ENCODE results near the gene TSPAN9.

Gene TSPAN9

GRCh38 chr12:3103806-3104205, 26.6 kb downstream of the TSPAN9 start:
- no peak for DNase-seq

GRCh38 chr12:3105690-3106479, 28.7 kb downstream of the TSPAN9 start:
- DNase-seq, result no peak

DNA sequence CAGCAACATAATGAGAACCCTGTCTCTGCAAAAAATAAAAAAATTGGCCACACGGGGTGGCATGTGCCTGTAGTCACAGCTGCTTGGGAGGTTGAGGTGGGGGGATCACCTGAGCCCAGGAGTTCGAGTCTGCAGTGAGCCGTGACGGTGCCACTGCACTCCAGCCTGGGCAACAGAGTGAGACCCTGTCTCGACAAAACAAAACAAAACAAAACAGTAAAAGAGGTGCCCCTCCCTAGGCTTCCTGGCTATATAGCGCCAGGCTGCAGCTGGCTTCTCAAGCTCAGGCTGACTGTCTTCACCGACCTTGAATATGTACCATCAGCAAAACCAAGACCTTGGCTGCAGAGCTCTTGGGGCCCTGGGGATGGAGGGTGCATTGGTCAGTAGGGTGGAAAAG, 29.4 kb downstream of the TSPAN9 start:
- no peak for DNase-seq

GRCh38 chr12:3107071-3107583, 29.9 kb downstream of the TSPAN9 start:
- no peak for DNase-seq

- DNase-seq, result no peak
Measured at GRCh38 chr12:3107954-3108353, 30.8 kb downstream of the TSPAN9 start.

GRCh38 chr12:3110578-3110977, 33.4 kb downstream of the TSPAN9 start:
- DNase-seq, result no peak

DNA sequence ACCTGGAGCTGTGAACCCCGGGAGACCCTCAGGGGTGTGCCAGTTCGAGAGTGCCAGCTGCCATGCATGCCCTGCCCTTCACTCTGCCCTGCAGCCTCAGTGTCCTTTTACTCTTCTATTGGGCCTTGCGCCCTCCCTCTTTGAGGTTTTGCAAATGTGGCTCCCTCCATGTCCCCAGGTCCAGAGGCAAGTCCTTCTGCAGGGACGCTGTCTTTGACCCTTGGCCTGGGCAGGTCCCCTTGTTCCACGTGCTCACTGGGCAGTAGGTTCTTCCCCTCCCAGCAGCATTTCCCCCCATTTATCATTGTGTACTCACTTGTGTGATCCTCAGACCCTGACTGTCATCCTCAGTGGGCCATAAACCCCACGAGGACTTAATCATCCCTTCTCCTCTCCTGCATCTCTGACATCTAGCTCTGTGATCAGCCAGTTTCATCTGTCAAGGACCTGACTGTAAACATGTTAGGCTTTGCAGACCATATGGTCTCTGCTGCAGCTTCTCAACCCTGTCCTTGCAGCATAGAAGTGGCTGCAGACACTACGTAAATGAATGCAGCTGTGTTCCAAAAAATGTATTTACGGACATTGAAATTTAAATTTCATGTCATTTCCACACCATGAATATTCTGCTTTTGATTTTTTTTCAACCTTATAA, 36.6 kb downstream of the TSPAN9 start:
- no peak for DNase-seq

- no peak for DNase-seq
Measured at GRCh38 chr12:3114671-3115070, 37.5 kb downstream of the TSPAN9 start.

DNA sequence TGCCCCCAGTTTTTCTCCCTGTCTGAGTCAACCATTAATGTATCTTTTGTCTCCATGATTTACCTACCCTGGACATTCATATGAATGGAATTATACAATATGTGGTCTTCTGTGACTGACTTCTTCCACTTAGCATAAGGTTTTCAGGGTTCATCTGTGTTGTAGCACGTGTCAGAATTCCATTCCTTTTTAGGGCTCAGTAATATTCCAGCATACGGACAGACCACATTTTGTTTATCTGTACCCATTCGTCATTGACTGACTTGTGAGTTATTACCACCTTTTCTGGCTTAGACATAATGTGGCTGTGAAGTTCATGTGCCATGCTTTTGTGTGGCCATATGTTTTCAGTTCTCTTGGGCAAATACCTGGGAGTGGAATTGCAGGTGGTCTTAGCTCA, 37.9 kb downstream of the TSPAN9 start:
- DNase-seq, result no peak

DNA sequence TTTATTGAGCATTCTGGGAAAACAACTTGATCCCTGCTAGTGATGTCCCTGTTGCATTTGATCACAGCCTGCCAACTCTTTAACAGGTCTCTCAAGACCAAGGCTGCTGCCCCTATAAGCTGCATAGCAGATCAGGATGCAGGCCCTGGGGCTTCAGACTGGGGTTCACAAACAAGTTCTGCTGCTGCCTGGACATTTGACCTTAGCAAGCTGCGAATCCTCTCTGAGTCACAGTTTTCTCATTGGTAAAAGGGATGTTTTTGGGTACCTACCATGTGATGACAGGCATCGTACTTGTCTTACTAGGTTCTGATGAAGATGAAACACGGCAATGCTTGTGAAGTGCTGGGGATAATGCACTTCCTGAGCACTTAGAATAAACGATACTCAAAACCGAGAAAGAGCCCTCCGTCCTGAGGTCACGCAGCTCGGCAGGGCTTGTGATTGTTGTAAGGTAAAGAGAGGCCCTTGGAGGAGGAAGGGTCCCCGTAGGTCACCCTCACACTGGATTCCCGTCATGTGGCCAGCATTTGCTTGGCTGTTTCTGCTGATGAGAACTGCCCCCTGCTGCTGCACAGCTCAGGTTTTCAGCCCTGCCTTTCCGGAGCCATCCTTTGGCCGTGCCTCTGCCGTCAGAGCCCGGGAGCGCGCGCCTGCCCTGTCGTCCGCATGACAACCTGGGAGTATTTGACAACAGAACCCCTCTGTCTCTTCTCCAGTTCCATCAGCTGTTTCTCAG, 39.1 kb downstream of the TSPAN9 start:
- DNase-seq, result no peak

DNA sequence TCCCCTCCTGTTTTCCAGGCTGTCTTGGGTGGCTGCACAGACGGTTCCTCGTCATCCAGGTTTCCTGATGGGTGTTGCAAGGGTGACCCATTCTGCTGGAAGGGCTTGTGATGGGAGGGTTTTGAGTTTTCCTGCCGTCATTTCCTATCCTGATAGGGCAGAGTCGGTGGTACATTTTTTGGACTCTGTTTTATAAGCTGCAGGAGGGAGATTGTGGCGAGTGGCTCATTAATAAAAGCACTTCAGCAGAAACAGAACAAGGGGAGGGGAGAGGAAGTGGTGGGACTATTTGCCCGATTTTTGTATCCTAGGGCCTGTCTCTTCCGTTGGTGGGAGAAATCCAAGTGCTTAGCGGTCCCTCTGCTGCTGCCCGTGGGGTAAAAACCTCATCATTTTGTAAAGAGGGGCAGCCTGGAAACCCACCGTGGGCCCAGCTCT, 40.0 kb downstream of the TSPAN9 start:
- DNase-seq, result no peak

DNA sequence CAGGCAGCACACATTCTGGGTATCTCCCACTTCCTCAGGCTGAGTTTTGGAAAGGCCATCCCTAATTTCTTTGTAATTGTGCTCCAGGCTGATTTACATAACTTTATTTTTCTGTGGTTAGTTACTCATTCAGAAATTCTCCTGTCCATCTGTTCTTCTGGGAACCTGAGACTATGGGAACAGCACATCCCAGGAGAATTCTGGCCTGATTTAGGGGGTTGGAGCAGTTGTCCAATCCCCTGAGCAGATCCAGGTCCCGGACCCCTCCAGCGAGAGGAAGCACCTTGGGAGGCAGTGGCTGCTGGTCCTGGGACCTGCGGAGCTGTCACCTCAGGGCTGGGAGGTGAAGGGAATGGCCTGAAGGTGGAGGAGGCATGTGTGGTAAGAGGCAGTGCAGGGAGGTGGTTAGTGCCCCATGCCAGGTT, 40.4 kb downstream of the TSPAN9 start:
- DNase-seq, result no peak

DNA sequence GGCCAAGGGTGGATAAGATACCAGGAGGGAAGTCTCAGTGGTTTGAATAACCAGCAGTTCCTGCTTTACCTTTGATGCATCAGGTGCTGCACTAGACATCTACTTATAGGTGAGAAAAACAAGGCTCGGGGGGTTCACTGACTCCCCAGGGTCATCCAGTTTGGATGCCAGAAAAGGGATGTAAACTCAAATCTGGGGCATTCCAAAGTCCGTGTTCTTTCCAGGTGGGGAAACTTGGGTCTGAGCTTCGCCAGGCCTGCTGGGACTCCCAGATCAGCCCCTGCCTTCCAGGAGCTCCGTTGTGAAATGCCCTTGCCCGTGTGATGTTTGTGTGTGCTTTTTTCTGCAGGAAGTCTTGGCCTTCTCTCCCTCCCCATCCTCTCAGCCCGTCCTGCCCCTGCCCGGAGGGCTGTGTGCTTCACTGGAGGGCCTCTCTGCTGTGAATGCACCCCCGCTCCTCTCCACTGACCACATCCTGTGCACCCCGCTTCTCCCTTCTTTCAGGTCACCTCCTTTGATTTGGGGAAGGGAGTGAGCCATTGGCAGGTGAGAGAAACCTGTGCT, 42.1 kb downstream of the TSPAN9 start:
- DNase-seq, result no peak

DNA sequence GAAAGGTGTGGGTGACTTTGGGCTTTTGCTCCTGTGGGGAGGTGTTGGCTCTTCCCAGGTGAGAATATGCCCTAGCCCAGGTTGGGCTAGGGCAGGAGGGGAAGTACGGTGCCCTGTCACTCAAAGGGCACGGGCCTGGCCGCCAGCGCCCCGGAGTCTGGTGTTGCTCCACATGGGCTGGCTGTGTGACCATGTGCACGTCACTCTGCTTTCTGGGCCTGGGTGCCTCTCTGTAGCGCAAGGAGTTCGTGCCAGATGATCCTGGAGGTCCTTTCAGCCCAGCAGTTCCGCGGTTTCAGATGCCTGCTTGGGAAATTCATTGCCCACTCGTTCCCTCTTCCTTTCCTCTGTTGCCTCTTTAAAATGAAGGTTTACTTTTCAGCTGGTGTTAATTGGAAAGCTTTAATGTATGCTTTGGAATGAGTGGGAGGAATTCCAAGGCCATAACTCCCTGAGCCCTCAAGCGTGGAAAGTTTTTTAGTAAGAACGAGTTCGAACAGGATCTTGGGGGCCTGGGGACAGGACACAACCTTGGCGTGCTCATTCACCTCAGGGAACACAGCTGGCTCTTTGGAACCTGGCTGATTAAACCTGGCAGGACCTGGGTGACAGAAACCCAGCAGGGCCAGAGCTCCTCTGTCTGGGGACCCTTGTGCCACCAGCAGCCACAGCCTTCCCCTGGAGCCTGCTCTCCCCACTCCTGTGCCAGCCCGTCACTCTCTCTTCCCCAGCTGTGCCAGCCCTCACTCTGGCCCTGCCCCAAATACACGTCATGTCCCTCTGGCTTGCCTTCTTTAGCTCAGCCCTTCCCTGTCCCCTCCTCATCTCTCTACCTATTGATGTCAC, 42.8 kb downstream of the TSPAN9 start:
- no peak for DNase-seq

DNA sequence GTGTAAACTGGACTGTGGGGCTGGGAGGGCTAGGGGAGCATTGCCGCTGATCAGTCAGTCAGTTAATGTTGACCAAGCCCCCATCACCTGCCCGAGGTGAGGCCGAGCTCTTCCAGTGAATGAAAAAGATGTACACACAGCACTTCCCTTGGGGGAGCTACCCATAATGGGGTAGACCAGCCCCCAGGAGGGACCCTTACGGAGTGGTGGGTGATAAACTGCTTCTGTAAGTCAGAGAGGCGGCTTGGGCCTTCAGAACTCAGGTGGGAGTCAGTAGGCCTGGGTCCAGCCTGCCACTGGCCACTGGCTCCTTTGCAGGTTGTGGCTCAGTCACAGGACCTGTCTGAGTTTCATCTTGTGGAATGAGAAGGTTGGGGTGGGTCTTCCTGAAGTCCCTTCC, 43.5 kb downstream of the TSPAN9 start:
- no peak for DNase-seq

- no peak for DNase-seq
Measured at GRCh38 chr12:3122841-3123678, 45.9 kb downstream of the TSPAN9 start.

- DNase-seq, result no peak
Measured at GRCh38 chr12:3123729-3124128, 46.5 kb downstream of the TSPAN9 start.

DNA sequence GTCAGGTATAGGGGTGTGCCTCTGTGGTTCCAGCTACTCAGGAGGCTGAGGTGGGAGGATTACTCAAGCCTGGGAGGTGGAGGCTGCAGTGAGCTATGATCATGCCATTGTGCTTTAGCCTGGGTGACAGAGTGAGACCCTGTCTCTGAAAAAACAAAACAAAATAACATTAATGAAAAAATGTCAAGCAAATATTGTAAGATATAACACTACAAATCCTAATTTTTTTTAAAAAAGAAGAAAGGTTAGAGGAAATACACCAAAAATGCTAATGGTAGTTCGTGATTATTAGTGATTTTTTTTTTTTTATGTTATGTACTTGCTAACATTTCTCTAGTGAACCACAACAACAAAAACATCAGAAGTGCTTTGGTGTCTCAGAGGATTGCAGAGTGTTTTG, 47.7 kb downstream of the TSPAN9 start:
- no peak for DNase-seq

- DNase-seq, result no peak
Measured at GRCh38 chr12:3125674-3126073, 48.5 kb downstream of the TSPAN9 start.

GRCh38 chr12:3127832-3128231, 50.7 kb downstream of the TSPAN9 start:
- DNase-seq, result no peak
